ENCODE measurements around the gene CHST11. TPM values are rescaled to one million over a fixed set of nuclear protein-coding genes. Genes with fewer than 3 reads are reported as not detected.

The CHST11 gene
- total RNA-seq, 1 donor from 2014 or later: 20.6 TPM

GRCh38 chr12:104673294-104673693 is 216.5 kb downstream of the CHST11 start:
- no peak for DNase-seq (ENCODE audit: low read depth)

DNA sequence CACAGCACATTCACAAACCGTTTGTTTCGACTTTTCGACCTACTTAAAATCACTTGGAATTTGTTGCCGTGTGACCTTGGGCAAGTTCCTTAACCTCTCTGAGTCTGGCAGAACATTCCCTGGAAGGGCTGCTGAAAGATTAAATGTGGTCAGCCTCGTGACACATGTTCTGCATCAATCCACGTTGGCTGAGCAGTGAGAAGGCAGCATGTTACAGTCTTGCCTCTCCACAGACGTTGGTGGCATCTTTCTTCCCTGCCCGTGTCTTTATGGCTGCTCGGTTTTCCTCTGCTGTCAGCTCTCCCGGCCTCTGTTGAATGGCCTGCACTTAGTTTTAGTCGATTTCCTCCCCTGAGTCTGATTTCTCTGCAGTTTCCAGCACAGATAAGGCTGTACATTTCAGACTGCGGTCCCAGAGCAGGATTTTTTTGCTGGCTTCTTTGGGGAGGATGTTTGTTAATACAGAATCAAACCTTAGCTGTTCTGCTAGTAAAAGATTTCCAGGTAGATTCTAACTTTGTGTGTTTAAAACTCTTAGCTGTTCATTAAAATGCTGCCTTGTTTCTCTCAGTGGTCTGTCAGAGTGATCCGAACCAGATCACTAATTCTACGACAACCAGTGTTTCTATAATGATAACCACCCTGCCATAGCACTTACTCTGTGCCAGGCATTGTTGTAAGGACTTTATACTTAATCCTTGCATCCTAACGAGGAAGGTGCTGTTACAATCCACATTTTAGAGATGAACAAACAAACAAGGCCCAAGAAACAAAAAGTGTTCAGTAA is 217.1 kb downstream of the CHST11 start:
- peak; percentile 38 for DNase-seq (ENCODE audit: low read depth)

DNA sequence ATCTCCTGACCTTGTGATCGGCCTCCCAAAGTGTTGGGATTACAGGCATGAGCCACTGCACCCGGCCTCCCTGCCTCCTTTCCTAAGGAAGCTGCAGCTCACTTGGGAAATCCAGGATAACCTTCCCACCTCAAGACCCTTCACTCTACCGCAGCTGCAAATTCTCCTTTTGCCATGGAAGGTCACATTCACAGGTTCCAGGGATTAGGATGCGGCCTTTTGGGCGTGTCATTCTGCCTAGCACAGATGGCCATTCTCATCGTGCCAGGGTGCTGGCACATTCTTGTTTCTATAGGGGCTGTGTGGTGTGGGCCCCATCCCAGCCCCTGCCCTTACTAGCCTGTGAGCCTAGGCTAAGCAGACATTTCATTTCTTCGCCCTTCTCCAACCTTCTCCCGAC is 219.9 kb downstream of the CHST11 start:
- DNase-seq (ENCODE audit: low read depth): no peak

DNA sequence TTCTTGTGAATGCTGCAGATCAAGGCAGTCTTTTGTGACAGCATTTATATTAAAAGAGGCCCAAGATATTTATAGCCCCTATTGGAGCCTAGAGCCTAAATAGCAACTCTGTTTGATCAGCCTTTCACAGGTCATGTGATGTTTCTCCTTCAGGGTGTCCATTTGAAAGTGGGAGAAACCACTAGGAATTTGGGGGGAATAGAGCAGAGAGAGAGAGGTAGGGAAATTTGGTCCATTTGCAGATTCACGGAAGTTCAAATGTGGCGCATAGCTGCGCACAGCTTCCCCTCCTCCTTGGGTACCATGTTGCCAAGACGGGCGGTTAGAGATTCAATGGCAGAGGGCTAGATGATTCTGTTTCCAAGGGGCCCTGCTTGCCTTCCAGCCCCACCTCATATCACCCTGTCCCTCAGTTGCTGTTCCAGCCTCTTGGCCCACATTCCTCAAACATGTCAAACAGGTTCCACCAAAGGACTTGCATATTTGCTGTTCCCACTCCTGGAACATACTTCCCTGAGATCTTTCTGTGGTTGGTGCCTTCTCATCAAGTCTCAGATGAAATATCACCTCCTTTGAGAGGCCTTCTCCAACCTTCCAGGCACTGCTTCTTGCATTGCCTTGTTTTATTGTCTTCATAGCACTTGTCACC is 220.8 kb downstream of the CHST11 start:
- peak; percentile 28 for DNase-seq (ENCODE audit: low read depth)

GRCh38 chr12:104680070-104680469 is 223.3 kb downstream of the CHST11 start:
- DNase-seq (ENCODE audit: low read depth): no peak

DNA sequence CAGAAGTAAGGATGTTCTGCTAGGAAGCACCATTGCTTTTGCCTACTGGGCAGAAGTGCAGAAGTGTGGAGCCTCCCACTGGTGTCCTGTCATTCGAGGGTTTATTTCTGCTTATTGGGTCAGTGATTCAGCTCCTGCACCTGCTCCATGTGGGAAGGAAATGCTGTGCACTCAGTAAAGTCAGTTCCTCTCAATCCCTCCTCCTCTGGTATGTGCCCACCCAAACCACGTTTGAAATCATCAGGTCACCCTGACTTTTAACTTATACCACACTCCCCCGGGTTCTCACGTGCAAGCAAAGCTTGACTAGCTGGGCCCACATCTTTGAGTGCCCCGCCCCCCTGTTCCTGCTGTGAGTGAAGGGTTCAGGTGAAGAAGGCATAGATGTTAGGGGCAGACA is 223.7 kb downstream of the CHST11 start:
- DNase-seq (ENCODE audit: low read depth): no peak

DNA sequence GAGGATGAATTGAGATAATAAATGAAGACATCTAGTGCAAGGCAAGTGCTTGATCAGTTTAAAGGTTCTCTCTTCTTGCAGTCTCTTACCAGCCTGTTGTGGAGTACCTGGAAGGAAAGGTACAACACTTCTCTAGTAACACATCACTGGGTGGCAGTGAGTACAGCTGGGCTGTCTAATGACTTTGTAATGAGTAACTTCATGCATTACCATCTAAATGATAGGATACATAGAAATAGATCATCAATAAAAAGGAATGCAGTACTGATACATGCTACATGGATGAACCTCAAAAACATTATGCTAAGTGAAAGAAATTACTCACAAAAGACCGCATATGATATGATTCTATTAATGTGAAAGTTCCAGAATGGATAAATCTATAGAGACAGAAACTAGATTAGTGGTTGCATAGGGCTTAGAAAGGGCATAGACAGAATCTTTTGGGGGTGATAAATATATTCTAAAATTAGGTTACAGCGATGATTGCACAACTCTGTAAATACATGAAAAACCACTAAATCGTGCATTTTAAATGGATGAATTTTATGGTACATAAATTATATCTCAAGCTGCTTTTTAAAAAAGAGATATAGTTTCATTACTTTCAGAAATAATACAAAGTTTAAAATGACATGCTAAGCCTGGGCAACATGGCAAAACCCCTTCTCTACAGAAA is 224.4 kb downstream of the CHST11 start:
- no peak for DNase-seq (ENCODE audit: low read depth)

GRCh38 chr12:104682790-104683279 is 226.1 kb downstream of the CHST11 start:
- no peak for DNase-seq (ENCODE audit: low read depth)

GRCh38 chr12:104683831-104684503 is 227.2 kb downstream of the CHST11 start:
- no peak for DNase-seq (ENCODE audit: low read depth)

- DNase-seq (ENCODE audit: low read depth): no peak
These were observed 228.1 kb downstream of the CHST11 start for GRCh38 chr12:104684884-104685283.

DNA sequence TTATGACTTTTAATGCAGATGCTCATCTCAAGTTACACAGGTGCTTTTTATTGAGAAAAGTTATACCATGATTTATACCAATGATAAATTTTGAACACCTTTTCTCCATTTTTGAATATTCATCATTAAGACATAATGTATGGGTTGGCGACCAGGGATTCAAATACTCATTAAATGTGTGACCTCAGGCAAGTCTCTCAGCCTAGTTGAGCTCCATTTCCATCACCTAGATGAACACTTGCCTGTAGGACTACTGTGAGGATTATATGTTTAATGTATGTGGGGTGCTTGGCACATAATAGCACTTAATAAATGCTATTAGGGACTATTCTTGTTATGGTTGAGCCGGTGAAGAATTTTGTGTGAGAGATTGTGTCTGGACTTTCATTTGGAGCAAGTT is 228.6 kb downstream of the CHST11 start:
- DNase-seq (ENCODE audit: low read depth): no peak

DNA sequence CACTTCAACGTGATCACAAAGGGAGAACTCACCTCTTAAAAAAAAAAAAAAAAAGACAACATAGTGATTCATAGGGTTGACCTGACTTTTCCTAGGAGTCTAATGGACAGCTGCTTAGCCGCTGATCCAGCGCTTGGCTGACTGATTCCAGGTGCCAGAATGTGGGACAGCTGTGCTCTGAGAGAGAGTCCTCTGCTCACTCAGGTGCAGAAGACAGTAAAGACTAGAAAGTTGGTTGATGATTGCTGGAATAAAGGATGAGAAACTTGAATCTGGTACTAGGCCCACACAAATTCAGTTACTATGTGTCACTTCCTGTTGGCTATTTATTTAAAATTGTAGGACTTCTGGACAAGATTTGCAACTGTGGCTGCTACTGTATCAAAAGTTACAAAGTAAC is 229.4 kb downstream of the CHST11 start:
- peak; percentile 86 for DNase-seq (ENCODE audit: low read depth)

GRCh38 chr12:104687823-104688573 is 231.2 kb downstream of the CHST11 start:
- no peak for DNase-seq (ENCODE audit: low read depth)

GRCh38 chr12:104689635-104690034 is 232.9 kb downstream of the CHST11 start:
- no peak for DNase-seq (ENCODE audit: low read depth)

GRCh38 chr12:104691721-104692556 is 235.2 kb downstream of the CHST11 start:
- DNase-seq (ENCODE audit: low read depth): no peak

- no peak for DNase-seq (ENCODE audit: low read depth)
These were observed 235.9 kb downstream of the CHST11 start for GRCh38 chr12:104692557-104693218.

GRCh38 chr12:104693493-104693892 is 236.7 kb downstream of the CHST11 start:
- no peak for DNase-seq (ENCODE audit: low read depth)

- peak; percentile 32 for DNase-seq (ENCODE audit: low read depth)
These were observed 237.4 kb downstream of the CHST11 start for GRCh38 chr12:104694161-104694560.

GRCh38 chr12:104694711-104695110 is 238.0 kb downstream of the CHST11 start:
- no peak for DNase-seq (ENCODE audit: low read depth)
